ENCODE data around the gene MACROD1. TPM values are rescaled to one million over a fixed set of nuclear protein-coding genes. Genes with fewer than 3 reads are reported as not detected.

The MACROD1 gene
- total and polyA plus RNA-seq, 9 of the 15 experiments (the other 6 are each of a cell fraction or from before 2014, with no cell fraction given), result 1.1 to 60.0 (median 26.4) TPM

- TF ChIP-seq SMAD4 (CRISPR knock-in tag; conservative IDR thresholded peaks at IDR 0.05) (no peak), ZNF764 (CRISPR knock-in tag; IDR thresholded peaks at IDR 0.05; ENCODE audit: low read depth) (no peak), ZBTB9 (CRISPR knock-in tag; IDR thresholded peaks at IDR 0.05) (no peak), ELK3 (CRISPR knock-in tag; IDR thresholded peaks at IDR 0.05) (no peak), YY1 (IDR thresholded peaks at IDR 0.05; ENCODE audit: borderline replicate concordance in 1 of 3, control insufficient read depth in 1 of 3, extremely low read depth in 1 of 3, insufficient read depth in 3 of 3, insufficient read length in 1 of 3, insufficient replicate concordance in 2 of 3, low read depth in 1 of 3, low read length in 2 of 3) (no peak), LEF1 (IDR thresholded peaks at IDR 0.05) (no peak), CBFA2T3 (IDR thresholded peaks at IDR 0.05) (no peak), BRD9 (IDR thresholded peaks at IDR 0.05; ENCODE audit: low read depth, partially characterized antibody) (no peak), ATF6 (CRISPR knock-in tag; IDR thresholded peaks at IDR 0.05) (no peak), ZNF655 (CRISPR knock-in tag; IDR thresholded peaks at IDR 0.05) (no peak), SMARCE1 (IDR thresholded peaks at IDR 0.05) (no peak)
These were observed 29.0 kb downstream of the MACROD1 start (continued) for GRCh38 chr11:64136765-64137441.
